K562 (cell line): Measurements from ENCODE around the gene RREB1. TPM values are rescaled to one million over a fixed set of nuclear protein-coding genes. Genes with fewer than 3 reads are reported as not detected.

Experiments used
- BACH1 ChIP-seq: fragments of 200-800 bp; sonication (Bioruptor generic); IDR thresholded peaks from 2 replicates; pipeline ENCODE4 v1.6.1; 2016; ENCODE audit warnings: missing genetic modification characterization, missing compliant biosample characterization
- BCOR ChIP-seq: fragments of 450-650 bp; IDR thresholded peaks from 2 replicates; pipeline ENCODE4 v1.6.1; 2016
- BRCA1 ChIP-seq, 2 experiments: fragments of 450-650 bp in 1 of 2; sonication (generic) in 1 of 2; formaldehyde crosslinking in 1 of 2; IDR thresholded peaks; 2 replicates each; pipeline versions ENCODE4 v1.5.0 to v1.6.1; 2017 to 2020; ENCODE audit warnings: mild to moderate bottlenecking in 1 of 2, missing genetic modification reagents in 1 of 2
- EZH2 ChIP-seq: IDR thresholded peaks from 2 replicates; pipeline ENCODE4 v1.6.1; 2012; ENCODE audit warnings: low read depth, mild to moderate bottlenecking, inconsistent platforms, low read length, borderline replicate concordance
- HSF4 ChIP-seq: fragments of 250-450 bp; sonication (Bioruptor Pico); IDR thresholded peaks from 2 replicates; pipeline ENCODE4 v2.1.2; 2022; ENCODE audit warnings: mild to moderate bottlenecking, moderate library complexity, borderline replicate concordance
- KLF10 ChIP-seq: fragments of 250-450 bp; sonication (Bioruptor Pico); IDR thresholded peaks from 2 replicates; pipeline ENCODE4 v1.6.1; 2021; ENCODE audit warnings: matching md5 sums
- NFYB ChIP-seq: IDR thresholded peaks from 2 replicates; pipeline ENCODE4 v1.6.1; 2011; ENCODE audit warnings: mild to moderate bottlenecking, moderate library complexity; ENCODE audit not compliant: insufficient read length; ENCODE audit errors: extremely low read depth
- NR4A1 ChIP-seq, 2 experiments: fragments of 250-450 bp in 1 of 2; fragments of 450-650 bp in 1 of 2; sonication (Bioruptor Pico) in 1 of 2; IDR thresholded peaks; 2 replicates each; pipeline versions ENCODE4 v1.4.0 to v1.6.1; 2016 to 2020; ENCODE audit warnings: mild to moderate bottlenecking in 2 of 2, missing compliant biosample characterization in 1 of 2, missing genetic modification characterization in 1 of 2, moderate library complexity in 1 of 2
- NRF1 ChIP-seq, 2 experiments: fragments of 450-650 bp; IDR thresholded peaks in 1 of 2; conservative IDR thresholded peaks in 1 of 2; 2 replicates each; pipeline ENCODE4 v1.6.1; 2014; ENCODE audit warnings: mild to moderate bottlenecking in 2 of 2
- ZC3H11A ChIP-seq: IDR thresholded peaks from 2 replicates; pipeline ENCODE4 v1.6.1; 2012; ENCODE audit warnings: low read depth, low read length, improper control_type of control experiment
- ZC3H4 ChIP-seq: sonication (generic); formaldehyde crosslinking; IDR thresholded peaks from 2 replicates; pipeline ENCODE4 v1.9.0; 2021; ENCODE audit warnings: missing genetic modification reagents, borderline replicate concordance
- ZNF133 ChIP-seq: fragments of 250-450 bp; sonication (Bioruptor Pico); IDR thresholded peaks from 2 replicates; pipeline ENCODE4 v1.4.0; 2020; ENCODE audit warnings: mild to moderate bottlenecking
- ZNF174 ChIP-seq: fragments of 250-450 bp; sonication (Bioruptor Pico); IDR thresholded peaks from 2 replicates; pipeline ENCODE4 v1.4.0; 2020; ENCODE audit warnings: mild to moderate bottlenecking
- ZNF41 ChIP-seq: fragments of 250-450 bp; sonication (Bioruptor Pico); conservative IDR thresholded peaks from 2 replicates; pipeline ENCODE4 v1.4.0; 2020; ENCODE audit warnings: mild to moderate bottlenecking
- polyA plus RNA-seq, 8 experiments: library from polyadenylated mRNA; depleted of rRNA in 4 of 8; stranded (reverse) in 5 of 8; unstranded in 3 of 8; fragments of >200 nt; fragmentation: Nextera tagmentation in 2 of 8; fragmentation: Illumina TruSeq in 1 of 8; extraction: Ambion mirVana in 2 of 8; extraction: Trizol in 1 of 8; gene quantifications; 2 replicates each; pipeline versions ENCODE4 v1.2.1 to v1.2.3, GENCODE V29; 2011 to 2014; ENCODE audit warnings: inconsistent platforms in 1 of 8, missing spikeins in 1 of 8
- total RNA-seq, 7 experiments: library from RNA; depleted of rRNA in 6 of 7; stranded (reverse); fragments of >200 nt in 6 of 7; fragmentation: Illumina TruSeq in 2 of 7; extraction: Trizol in 2 of 7; gene quantifications; 2 replicates each; pipeline versions ENCODE4 v1.2.1 to v1.2.3, GENCODE V29; 2011 to 2021; ENCODE audit warnings: low replicate concordance in 1 of 7
- TF ChIP-seq, protein P1 (sequence below): sonication (generic); formaldehyde crosslinking; IDR thresholded peaks from 2 replicates; pipeline ENCODE4 v1.8.0; 2023; ENCODE audit warnings: missing genetic modification reagents, mild to moderate bottlenecking, borderline replicate concordance
- TF ChIP-seq, protein P2 (sequence below), 3 experiments: fragments of 200-800 bp in 1 of 3; fragments of 250-450 bp in 1 of 3; fragments of 450-650 bp in 1 of 3; sonication (Bioruptor Pico) in 1 of 3; sonication (Bioruptor generic) in 1 of 3; formaldehyde crosslinking in 1 of 3; IDR thresholded peaks; 2 replicates each; pipeline versions ENCODE4 v1.6.1 to v1.8.0; 2016 to 2022; ENCODE audit warnings: mild to moderate bottlenecking in 2 of 3, missing genetic modification characterization in 2 of 3, missing compliant biosample characterization in 1 of 3, moderate library complexity in 1 of 3
- TF ChIP-seq, protein P3 (sequence below), 2 experiments: fragments of 450-650 bp; IDR thresholded peaks; 2 replicates each; pipeline ENCODE4 v1.6.1; 2016

RREB1 gene
- total and polyA plus RNA-seq, 9 of the 15 experiments (the other 6 are each of a cell fraction or from before 2014, with no cell fraction given), result 3.3 to 64.2 (median 19.3) TPM

DNA sequence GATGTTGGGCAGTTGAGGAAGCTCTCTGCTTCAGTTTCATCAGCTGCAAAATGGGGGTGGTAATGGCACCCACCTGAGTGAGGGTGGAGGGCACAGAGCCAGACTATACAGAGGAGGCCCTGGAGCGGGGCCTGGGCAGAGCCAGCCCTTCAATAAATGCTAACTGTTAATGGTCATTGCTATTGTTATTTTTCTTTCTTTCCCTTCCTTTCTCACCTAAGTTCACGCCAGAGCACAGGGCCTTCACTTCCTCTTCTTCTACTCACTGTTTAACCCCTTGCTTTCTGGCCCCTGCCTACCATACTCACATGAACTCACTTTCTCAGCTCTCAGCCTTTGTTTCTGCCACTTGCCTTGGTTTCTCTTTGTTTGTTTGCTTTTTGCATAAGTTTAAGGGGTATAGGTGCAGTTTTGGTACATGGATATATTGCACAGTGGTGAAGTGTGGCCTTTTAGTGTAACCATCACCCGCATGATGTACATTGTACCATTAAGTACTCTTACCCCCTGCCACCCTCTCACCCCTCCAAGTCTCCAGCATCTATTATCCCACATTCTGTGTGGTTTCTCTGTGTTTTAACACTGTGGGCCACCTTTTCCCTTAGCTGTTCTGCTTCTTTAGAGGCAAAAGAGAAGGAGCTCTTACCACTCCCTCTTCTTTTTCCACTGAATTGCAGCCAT lies 7.5 kb upstream of the RREB1 start (continued):
- TF ChIP-seq NFYB (no peak), BCOR (0 out of 2 replicates have a peak, but pooled peaks have one; percentile 29), ZNF133 (CRISPR knock-in tag) (no peak), BRCA1 (IDR thresholded peaks at IDR 0.05) (no peak), BRCA1 (CRISPR knock-in tag; IDR thresholded peaks at IDR 0.05) (no peak), ZC3H4 (CRISPR knock-in tag) (no peak), NR4A1 (CRISPR knock-in tag; IDR thresholded peaks at IDR 0.05) (no peak), NR4A1 (tag; IDR thresholded peaks at IDR 0.05) (no peak), NRF1 (conservative IDR thresholded peaks at IDR 0.05 in 1 of 2, IDR thresholded peaks at IDR 0.05 in 1 of 2) (no peak), KLF10 (CRISPR knock-in tag) (no peak), HSF4 (no peak), BACH1 (no peak), ZNF174 (no peak), EZH2 (no peak), ZNF41 (CRISPR knock-in tag) (no peak), ZC3H11A (no peak)
- TF ChIP-seq, protein P1, sequence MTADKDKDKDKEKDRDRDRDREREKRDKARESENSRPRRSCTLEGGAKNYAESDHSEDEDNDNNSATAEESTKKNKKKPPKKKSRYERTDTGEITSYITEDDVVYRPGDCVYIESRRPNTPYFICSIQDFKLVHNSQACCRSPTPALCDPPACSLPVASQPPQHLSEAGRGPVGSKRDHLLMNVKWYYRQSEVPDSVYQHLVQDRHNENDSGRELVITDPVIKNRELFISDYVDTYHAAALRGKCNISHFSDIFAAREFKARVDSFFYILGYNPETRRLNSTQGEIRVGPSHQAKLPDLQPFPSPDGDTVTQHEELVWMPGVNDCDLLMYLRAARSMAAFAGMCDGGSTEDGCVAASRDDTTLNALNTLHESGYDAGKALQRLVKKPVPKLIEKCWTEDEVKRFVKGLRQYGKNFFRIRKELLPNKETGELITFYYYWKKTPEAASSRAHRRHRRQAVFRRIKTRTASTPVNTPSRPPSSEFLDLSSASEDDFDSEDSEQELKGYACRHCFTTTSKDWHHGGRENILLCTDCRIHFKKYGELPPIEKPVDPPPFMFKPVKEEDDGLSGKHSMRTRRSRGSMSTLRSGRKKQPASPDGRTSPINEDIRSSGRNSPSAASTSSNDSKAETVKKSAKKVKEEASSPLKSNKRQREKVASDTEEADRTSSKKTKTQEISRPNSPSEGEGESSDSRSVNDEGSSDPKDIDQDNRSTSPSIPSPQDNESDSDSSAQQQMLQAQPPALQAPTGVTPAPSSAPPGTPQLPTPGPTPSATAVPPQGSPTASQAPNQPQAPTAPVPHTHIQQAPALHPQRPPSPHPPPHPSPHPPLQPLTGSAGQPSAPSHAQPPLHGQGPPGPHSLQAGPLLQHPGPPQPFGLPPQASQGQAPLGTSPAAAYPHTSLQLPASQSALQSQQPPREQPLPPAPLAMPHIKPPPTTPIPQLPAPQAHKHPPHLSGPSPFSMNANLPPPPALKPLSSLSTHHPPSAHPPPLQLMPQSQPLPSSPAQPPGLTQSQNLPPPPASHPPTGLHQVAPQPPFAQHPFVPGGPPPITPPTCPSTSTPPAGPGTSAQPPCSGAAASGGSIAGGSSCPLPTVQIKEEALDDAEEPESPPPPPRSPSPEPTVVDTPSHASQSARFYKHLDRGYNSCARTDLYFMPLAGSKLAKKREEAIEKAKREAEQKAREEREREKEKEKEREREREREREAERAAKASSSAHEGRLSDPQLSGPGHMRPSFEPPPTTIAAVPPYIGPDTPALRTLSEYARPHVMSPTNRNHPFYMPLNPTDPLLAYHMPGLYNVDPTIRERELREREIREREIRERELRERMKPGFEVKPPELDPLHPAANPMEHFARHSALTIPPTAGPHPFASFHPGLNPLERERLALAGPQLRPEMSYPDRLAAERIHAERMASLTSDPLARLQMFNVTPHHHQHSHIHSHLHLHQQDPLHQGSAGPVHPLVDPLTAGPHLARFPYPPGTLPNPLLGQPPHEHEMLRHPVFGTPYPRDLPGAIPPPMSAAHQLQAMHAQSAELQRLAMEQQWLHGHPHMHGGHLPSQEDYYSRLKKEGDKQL (CRISPR knock-in tag), result 0 out of 2 replicates have a peak, but pooled peaks have one; percentile 34
- TF ChIP-seq, protein P2, sequence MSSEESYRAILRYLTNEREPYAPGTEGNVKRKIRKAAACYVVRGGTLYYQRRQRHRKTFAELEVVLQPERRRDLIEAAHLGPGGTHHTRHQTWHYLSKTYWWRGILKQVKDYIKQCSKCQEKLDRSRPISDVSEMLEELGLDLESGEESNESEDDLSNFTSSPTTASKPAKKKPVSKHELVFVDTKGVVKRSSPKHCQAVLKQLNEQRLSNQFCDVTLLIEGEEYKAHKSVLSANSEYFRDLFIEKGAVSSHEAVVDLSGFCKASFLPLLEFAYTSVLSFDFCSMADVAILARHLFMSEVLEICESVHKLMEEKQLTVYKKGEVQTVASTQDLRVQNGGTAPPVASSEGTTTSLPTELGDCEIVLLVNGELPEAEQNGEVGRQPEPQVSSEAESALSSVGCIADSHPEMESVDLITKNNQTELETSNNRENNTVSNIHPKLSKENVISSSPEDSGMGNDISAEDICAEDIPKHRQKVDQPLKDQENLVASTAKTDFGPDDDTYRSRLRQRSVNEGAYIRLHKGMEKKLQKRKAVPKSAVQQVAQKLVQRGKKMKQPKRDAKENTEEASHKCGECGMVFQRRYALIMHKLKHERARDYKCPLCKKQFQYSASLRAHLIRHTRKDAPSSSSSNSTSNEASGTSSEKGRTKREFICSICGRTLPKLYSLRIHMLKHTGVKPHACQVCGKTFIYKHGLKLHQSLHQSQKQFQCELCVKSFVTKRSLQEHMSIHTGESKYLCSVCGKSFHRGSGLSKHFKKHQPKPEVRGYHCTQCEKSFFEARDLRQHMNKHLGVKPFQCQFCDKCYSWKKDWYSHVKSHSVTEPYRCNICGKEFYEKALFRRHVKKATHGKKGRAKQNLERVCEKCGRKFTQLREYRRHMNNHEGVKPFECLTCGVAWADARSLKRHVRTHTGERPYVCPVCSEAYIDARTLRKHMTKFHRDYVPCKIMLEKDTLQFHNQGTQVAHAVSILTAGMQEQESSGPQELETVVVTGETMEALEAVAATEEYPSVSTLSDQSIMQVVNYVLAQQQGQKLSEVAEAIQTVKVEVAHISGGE (CRISPR knock-in tag; IDR thresholded peaks at IDR 0.05), result 0 out of 6 replicates have a peak, but pooled peaks of 1 of the 3 experiments have one; percentile 19
- TF ChIP-seq, protein P3, sequence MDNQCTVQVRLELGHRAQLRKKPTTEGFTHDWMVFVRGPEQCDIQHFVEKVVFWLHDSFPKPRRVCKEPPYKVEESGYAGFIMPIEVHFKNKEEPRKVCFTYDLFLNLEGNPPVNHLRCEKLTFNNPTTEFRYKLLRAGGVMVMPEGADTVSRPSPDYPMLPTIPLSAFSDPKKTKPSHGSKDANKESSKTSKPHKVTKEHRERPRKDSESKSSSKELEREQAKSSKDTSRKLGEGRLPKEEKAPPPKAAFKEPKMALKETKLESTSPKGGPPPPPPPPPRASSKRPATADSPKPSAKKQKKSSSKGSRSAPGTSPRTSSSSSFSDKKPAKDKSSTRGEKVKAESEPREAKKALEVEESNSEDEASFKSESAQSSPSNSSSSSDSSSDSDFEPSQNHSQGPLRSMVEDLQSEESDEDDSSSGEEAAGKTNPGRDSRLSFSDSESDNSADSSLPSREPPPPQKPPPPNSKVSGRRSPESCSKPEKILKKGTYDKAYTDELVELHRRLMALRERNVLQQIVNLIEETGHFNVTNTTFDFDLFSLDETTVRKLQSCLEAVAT (IDR thresholded peaks at IDR 0.05), result peak in 1 of 2 experiments; percentile 31; a peak in 1 of 4 replicates
